ENCODE results near the gene RAD51B. TPM values are rescaled to one million over a fixed set of nuclear protein-coding genes. Genes with fewer than 3 reads are reported as not detected.

RAD51B gene
- total and polyA plus RNA-seq, 2 of the 13 experiments (the other 11 are each of a cell fraction or from before 2014, with no cell fraction given): 7.0 to 9.5 TPM

DNA sequence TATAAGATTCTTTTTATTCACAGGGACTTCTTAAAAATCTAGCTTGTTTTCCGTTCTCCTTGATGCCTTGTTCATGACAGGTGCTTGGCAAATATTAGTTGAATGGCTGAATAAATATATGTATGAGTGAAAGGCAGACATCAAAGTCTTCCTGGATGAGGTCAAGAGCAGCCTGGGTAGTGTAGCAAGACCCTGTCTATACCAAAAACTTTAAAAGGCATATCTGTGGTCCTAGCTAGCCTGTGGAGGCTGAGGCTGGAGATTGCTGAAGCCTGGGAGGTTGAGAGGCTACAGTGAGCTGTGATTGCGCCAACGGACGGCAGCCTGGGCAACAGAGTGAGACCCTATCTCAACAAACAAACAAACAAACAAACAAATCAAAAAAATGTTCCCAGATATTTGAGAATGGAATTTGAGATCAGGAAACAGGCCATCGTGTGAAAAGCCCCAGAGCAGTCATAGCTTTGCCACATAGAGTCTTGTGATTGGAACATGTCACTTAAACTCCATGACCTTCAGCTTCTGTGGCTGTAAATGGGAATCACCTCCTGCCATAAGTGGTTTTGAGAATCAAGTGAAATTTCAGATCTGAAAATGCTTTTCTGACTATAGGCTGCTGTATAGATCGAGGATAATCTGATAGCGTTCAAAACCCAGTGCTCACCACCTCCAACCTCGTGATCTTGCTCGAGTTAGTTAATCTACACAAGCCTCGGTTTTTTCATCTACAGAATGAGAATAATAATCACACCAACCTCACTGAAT lies 908.9 kb downstream of the RAD51B start (continued):
- TF ChIP-seq ATF6 (CRISPR knock-in tag; conservative IDR thresholded peaks at IDR 0.05) (no peak), ZNF747 (CRISPR knock-in tag; IDR thresholded peaks at IDR 0.05; ENCODE audit: borderline replicate concordance) (no peak), ZNF75D (CRISPR knock-in tag; IDR thresholded peaks at IDR 0.05; ENCODE audit: borderline replicate concordance) (no peak), NFYB (CRISPR knock-in tag; IDR thresholded peaks at IDR 0.05) (no peak), ZMYM2 (CRISPR knock-in tag; IDR thresholded peaks at IDR 0.05) (peak; percentile 81; the same call in 1 of the 2 replicates), NR2F6 (IDR thresholded peaks at IDR 0.05) (peak; percentile 77), NR2F6 (CRISPR knock-in tag; IDR thresholded peaks at IDR 0.05) (peak; percentile 79), RERE (CRISPR knock-in tag; IDR thresholded peaks at IDR 0.05; ENCODE audit: low read depth) (peak; percentile 80), ZNF546 (CRISPR knock-in tag; conservative IDR thresholded peaks at IDR 0.05) (no peak), HNF4A (CRISPR knock-in tag; IDR thresholded peaks at IDR 0.05) (peak; percentile 15; the same call in 1 of the 2 replicates), NKX3-1 (CRISPR knock-in tag; IDR thresholded peaks at IDR 0.05) (no peak), ZNF703 (CRISPR knock-in tag; IDR thresholded peaks at IDR 0.05; ENCODE audit: borderline replicate concordance) (no peak), REPIN1 (CRISPR knock-in tag; IDR thresholded peaks at IDR 0.05; ENCODE audit: borderline replicate concordance, low read depth) (no peak), RBAK (CRISPR knock-in tag; IDR thresholded peaks at IDR 0.05) (no peak), HNRNPUL1 (IDR thresholded peaks at IDR 0.05; ENCODE audit: low read depth, low read length) (no peak), TBL1XR1 (IDR thresholded peaks at IDR 0.05; ENCODE audit: borderline replicate concordance, low read length, partially characterized antibody) (peak; percentile 47), LCORL (IDR thresholded peaks at IDR 0.05) (0 out of 2 replicates have a peak, but pooled peaks have one; percentile 32), LCORL (CRISPR knock-in tag; IDR thresholded peaks at IDR 0.05) (peak; percentile 56; the same call in 1 of the 2 replicates), ATF7 (IDR thresholded peaks at IDR 0.05) (no peak), ATF7 (CRISPR knock-in tag; IDR thresholded peaks at IDR 0.05) (no peak), ZNF737 (CRISPR knock-in tag; IDR thresholded peaks at IDR 0.05; ENCODE audit: borderline replicate concordance) (no peak)

Data from HepG2 (cell line).